SK-N-SH treated with all-trans-retinoic acid at 6 μM for 48 hours (cell line): Measurements from ENCODE around the gene LGALS9.

Source experiments
- BACH2 ChIP-seq: fragments of 250-450 bp; sonication (Bioruptor Pico); IDR thresholded peaks from 2 replicates; pipeline ENCODE4 v1.9.0; 2021; ENCODE audit warnings: mild to moderate bottlenecking, borderline replicate concordance
- RARB ChIP-seq: fragments of 250-450 bp; sonication (Bioruptor Pico); IDR thresholded peaks from 2 replicates; pipeline ENCODE4 v1.8.0; 2021; ENCODE audit warnings: mild to moderate bottlenecking, moderate library complexity
- SNAI2 ChIP-seq: fragments of 250-450 bp; sonication (Bioruptor Pico); IDR thresholded peaks from 2 replicates; pipeline ENCODE4 v1.5.0; 2020; ENCODE audit warnings: mild to moderate bottlenecking, moderate library complexity
- TCF4 ChIP-seq: fragments of 250-450 bp; sonication (Bioruptor Pico); IDR thresholded peaks from 2 replicates; pipeline ENCODE4 v1.8.0; 2021; ENCODE audit warnings: mild to moderate bottlenecking, moderate library complexity, borderline replicate concordance
- ZFP30 ChIP-seq: fragments of 450-650 bp; formaldehyde crosslinking; IDR thresholded peaks from 2 replicates; pipeline ENCODE4 v1.5.0; 2022; ENCODE audit warnings: mild to moderate bottlenecking, moderate library complexity
- TF ChIP-seq, protein P1 (sequence below): fragments of 250-450 bp; sonication (Bioruptor Pico); IDR thresholded peaks from 2 replicates; pipeline ENCODE4 v1.5.1; 2020; ENCODE audit warnings: low read depth, mild to moderate bottlenecking, moderate library complexity
- TF ChIP-seq, protein P2 (sequence below): fragments of 250-450 bp; sonication (Bioruptor Pico); IDR thresholded peaks from 2 replicates; pipeline ENCODE4 v1.5.0; 2020; ENCODE audit warnings: mild to moderate bottlenecking, moderate library complexity

DNA sequence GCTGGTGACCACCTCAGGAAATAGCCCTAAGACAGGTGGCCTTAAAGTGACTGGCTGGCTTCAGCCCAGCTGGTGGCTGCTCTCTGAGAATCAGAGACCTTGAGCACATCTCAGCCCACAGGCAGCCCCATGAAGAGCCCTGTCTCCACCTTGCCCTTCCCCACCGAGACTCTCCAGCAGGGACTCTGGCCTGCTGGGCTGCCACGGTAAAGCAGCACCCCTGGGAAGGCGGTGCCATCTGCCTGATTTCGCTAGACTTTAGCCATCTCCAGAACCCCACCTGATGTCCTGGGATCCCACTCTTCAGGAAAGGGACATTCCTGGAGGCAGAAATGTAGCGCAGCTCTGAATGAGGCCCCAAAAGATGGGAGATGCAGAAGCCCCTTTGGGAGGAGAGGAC lies 45.2 kb upstream of the LGALS9 start:
- TF ChIP-seq, protein P1, sequence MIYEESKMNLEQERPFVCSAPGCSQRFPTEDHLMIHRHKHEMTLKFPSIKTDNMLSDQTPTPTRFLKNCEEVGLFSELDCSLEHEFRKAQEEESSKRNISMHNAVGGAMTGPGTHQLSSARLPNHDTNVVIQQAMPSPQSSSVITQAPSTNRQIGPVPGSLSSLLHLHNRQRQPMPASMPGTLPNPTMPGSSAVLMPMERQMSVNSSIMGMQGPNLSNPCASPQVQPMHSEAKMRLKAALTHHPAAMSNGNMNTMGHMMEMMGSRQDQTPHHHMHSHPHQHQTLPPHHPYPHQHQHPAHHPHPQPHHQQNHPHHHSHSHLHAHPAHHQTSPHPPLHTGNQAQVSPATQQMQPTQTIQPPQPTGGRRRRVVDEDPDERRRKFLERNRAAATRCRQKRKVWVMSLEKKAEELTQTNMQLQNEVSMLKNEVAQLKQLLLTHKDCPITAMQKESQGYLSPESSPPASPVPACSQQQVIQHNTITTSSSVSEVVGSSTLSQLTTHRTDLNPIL (CRISPR knock-in tag), result no peak
- TF ChIP-seq RARB (CRISPR knock-in tag) (no peak), SNAI2 (CRISPR knock-in tag) (no peak), BACH2 (CRISPR knock-in tag) (no peak), ZFP30 (CRISPR knock-in tag) (no peak), TCF4 (CRISPR knock-in tag) (no peak)
- TF ChIP-seq, protein P2, sequence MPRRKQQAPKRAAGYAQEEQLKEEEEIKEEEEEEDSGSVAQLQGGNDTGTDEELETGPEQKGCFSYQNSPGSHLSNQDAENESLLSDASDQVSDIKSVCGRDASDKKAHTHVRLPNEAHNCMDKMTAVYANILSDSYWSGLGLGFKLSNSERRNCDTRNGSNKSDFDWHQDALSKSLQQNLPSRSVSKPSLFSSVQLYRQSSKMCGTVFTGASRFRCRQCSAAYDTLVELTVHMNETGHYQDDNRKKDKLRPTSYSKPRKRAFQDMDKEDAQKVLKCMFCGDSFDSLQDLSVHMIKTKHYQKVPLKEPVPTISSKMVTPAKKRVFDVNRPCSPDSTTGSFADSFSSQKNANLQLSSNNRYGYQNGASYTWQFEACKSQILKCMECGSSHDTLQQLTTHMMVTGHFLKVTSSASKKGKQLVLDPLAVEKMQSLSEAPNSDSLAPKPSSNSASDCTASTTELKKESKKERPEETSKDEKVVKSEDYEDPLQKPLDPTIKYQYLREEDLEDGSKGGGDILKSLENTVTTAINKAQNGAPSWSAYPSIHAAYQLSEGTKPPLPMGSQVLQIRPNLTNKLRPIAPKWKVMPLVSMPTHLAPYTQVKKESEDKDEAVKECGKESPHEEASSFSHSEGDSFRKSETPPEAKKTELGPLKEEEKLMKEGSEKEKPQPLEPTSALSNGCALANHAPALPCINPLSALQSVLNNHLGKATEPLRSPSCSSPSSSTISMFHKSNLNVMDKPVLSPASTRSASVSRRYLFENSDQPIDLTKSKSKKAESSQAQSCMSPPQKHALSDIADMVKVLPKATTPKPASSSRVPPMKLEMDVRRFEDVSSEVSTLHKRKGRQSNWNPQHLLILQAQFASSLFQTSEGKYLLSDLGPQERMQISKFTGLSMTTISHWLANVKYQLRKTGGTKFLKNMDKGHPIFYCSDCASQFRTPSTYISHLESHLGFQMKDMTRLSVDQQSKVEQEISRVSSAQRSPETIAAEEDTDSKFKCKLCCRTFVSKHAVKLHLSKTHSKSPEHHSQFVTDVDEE, result no peak
